SU-DHL-6 (cell line): Measurements from ENCODE around the gene SYNGR1.

Experiments used
- EZH2phosphoT487 ChIP-seq: fragments of 200-600 bp; sonication (generic), shearing (Covaris generic); conservative IDR thresholded peaks from 2 replicates; pipeline ENCODE4 v1.6.1; 2018; ENCODE audit warnings: mild to moderate bottlenecking, antibody characterized with exemption, low read length, moderate library complexity, mixed read lengths
- TF ChIP-seq, protein P1 (sequence below): fragments of 200-600 bp; sonication (generic); IDR thresholded peaks from one replicate; pipeline ENCODE4 v1.5.1; 2017; ENCODE audit warnings: antibody characterized with exemption, mild to moderate bottlenecking, low read length, moderate library complexity; ENCODE audit not compliant: insufficient read depth, poor library complexity, severe bottlenecking

DNA sequence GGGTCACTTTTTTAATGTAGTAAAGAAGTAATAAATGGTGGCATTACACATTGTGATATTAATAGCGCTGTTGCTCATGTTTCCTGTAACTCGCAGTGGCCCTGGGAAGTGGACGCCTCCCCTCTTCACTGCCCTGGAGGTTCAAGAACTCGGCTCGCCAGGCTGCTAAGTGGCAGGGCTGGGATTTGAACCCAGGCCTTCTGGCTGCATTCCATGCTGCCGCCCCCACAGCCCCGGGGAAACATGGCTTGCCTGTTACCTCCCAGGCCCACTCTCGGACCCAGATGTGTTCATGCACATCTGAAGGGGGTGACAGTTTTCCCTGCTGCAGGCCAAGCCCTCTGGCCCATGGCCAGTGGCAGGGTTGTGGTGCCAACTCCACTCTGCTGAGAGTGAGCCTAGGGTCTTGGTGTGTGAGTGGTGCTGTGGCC is 82.0 kb downstream of the SYNGR1 start:
- TF ChIP-seq, protein P1, sequence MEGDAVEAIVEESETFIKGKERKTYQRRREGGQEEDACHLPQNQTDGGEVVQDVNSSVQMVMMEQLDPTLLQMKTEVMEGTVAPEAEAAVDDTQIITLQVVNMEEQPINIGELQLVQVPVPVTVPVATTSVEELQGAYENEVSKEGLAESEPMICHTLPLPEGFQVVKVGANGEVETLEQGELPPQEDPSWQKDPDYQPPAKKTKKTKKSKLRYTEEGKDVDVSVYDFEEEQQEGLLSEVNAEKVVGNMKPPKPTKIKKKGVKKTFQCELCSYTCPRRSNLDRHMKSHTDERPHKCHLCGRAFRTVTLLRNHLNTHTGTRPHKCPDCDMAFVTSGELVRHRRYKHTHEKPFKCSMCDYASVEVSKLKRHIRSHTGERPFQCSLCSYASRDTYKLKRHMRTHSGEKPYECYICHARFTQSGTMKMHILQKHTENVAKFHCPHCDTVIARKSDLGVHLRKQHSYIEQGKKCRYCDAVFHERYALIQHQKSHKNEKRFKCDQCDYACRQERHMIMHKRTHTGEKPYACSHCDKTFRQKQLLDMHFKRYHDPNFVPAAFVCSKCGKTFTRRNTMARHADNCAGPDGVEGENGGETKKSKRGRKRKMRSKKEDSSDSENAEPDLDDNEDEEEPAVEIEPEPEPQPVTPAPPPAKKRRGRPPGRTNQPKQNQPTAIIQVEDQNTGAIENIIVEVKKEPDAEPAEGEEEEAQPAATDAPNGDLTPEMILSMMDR: no peak
- no peak for TF ChIP-seq EZH2phosphoT487
